HepG2 (cell line): ENCODE results near the gene ZNF22. TPM values are rescaled to one million over a fixed set of nuclear protein-coding genes. Genes with fewer than 3 reads are reported as not detected.

ENCODE experiments used
- ATF7 ChIP-seq, 2 experiments: fragments of 450-650 bp in 1 of 2; sonication (generic) in 1 of 2; formaldehyde crosslinking in 1 of 2; IDR thresholded peaks; 2 replicates each; pipeline versions ENCODE4 v1.4.0 to v1.6.1; 2016 to 2020; ENCODE audit warnings: antibody characterized with exemption in 1 of 2, mild to moderate bottlenecking in 1 of 2, missing genetic modification reagents in 1 of 2
- FOXM1 ChIP-seq: sonication (generic); formaldehyde crosslinking; IDR thresholded peaks from 2 replicates; pipeline ENCODE4 v1.5.0; 2020; ENCODE audit warnings: missing genetic modification reagents
- MBD4 ChIP-seq: IDR thresholded peaks from 2 replicates; pipeline ENCODE4 v1.6.1; 2012; ENCODE audit warnings: low read length, inconsistent platforms, borderline replicate concordance
- SNAPC4 ChIP-seq: sonication (generic); formaldehyde crosslinking; IDR thresholded peaks from 2 replicates; pipeline ENCODE4 v1.4.0; 2020; ENCODE audit warnings: mild to moderate bottlenecking, missing genetic modification reagents
- TARDBP ChIP-seq: sonication (generic); formaldehyde crosslinking; IDR thresholded peaks from 2 replicates; pipeline ENCODE4 v1.8.0; 2022; ENCODE audit warnings: mild to moderate bottlenecking, missing genetic modification reagents
- U2AF1 ChIP-seq: fragments of 200-400 bp; formaldehyde crosslinking; optimal IDR thresholded peaks from 2 replicates; pipeline ENCODE3; 2017; ENCODE audit warnings: mild to moderate bottlenecking, low read depth, low read length
- USF2 ChIP-seq, 2 experiments: sonication (generic) in 1 of 2; formaldehyde crosslinking in 1 of 2; IDR thresholded peaks; 2 replicates each; pipeline versions ENCODE4 v1.5.1 to v1.6.1; 2011 to 2020; ENCODE audit warnings: borderline replicate concordance in 1 of 2, low read depth in 1 of 2, low read length in 1 of 2, mild to moderate bottlenecking in 1 of 2, missing genetic modification reagents in 1 of 2, moderate library complexity in 1 of 2
- ZBTB2 ChIP-seq: sonication (generic); formaldehyde crosslinking; IDR thresholded peaks from 2 replicates; pipeline ENCODE4 v1.8.0; 2022; ENCODE audit warnings: low read depth, missing genetic modification reagents
- ZBTB44 ChIP-seq: sonication (generic); formaldehyde crosslinking; IDR thresholded peaks from 2 replicates; pipeline ENCODE4 v1.4.0; 2020; ENCODE audit warnings: missing genetic modification reagents
- ZBTB7A ChIP-seq: sonication (generic); formaldehyde crosslinking; IDR thresholded peaks from 2 replicates; pipeline ENCODE4 v1.8.0; 2022; ENCODE audit warnings: mild to moderate bottlenecking, missing genetic modification reagents
- ZNF260 ChIP-seq: sonication (generic); formaldehyde crosslinking; IDR thresholded peaks from 2 replicates; pipeline ENCODE4 v1.4.0; 2020; ENCODE audit warnings: missing genetic modification reagents, low read depth, mild to moderate bottlenecking, borderline replicate concordance
- ZNF343 ChIP-seq: sonication (generic); formaldehyde crosslinking; IDR thresholded peaks from 2 replicates; pipeline ENCODE4 v1.4.0; 2020; ENCODE audit warnings: mild to moderate bottlenecking, missing genetic modification reagents
- ZNF512 ChIP-seq: sonication (generic); formaldehyde crosslinking; IDR thresholded peaks from 2 replicates; pipeline ENCODE4 v1.4.0; 2020; ENCODE audit warnings: mild to moderate bottlenecking, missing genetic modification reagents
- ZNF709 ChIP-seq: sonication (generic); formaldehyde crosslinking; IDR thresholded peaks from 2 replicates; pipeline ENCODE4 v1.5.0; 2020; ENCODE audit warnings: mild to moderate bottlenecking, missing genetic modification reagents
- polyA plus RNA-seq, 8 experiments: library from polyadenylated mRNA; depleted of rRNA in 3 of 8; stranded (reverse) in 7 of 8; unstranded in 1 of 8; fragments of >200 nt; fragmentation: Illumina TruSeq in 4 of 8; extraction: Trizol in 4 of 8; gene quantifications; 2 replicates each; pipeline versions ENCODE4 v1.2.1 to v1.2.3, GENCODE V29; 2011 to 2016; ENCODE audit warnings: low read depth in 4 of 8, missing spikeins in 1 of 8, mixed read lengths in 1 of 8; ENCODE audit not compliant: insufficient read depth in 1 of 8
- total RNA-seq, 5 experiments: library from RNA; depleted of rRNA; stranded (reverse); fragments of >200 nt; fragmentation: Illumina TruSeq; extraction: Trizol; gene quantifications; 2 replicates each; pipeline ENCODE4 v1.2.3, GENCODE V29; 2016; ENCODE audit warnings: low read depth in 1 of 5

The ZNF22 gene
- total and polyA plus RNA-seq, 2 of the 13 experiments (the other 11 are each of a cell fraction or from before 2014, with no cell fraction given): 0.40 to 1.3 TPM

GRCh38 chr10:44975431-44976331, 25.0 kb upstream of the ZNF22 start (continued):
- TF ChIP-seq ZBTB2 (CRISPR knock-in tag) (no peak), ZBTB7A (no peak), ZNF260 (CRISPR knock-in tag) (no peak), ZBTB44 (no peak), TARDBP (CRISPR knock-in tag) (peak; percentile 16; the same call in 1 of the 2 replicates), MBD4 (no peak), USF2 (IDR thresholded peaks at IDR 0.05; ENCODE audit: low read depth, low read length) (no peak), USF2 (CRISPR knock-in tag; IDR thresholded peaks at IDR 0.05; ENCODE audit: borderline replicate concordance) (no peak), ZNF343 (CRISPR knock-in tag) (no peak), SNAPC4 (0 out of 2 replicates have a peak, but pooled peaks have one; percentile 2), FOXM1 (no peak), ZNF512 (CRISPR knock-in tag) (no peak), U2AF1 (no peak), ATF7 (IDR thresholded peaks at IDR 0.05) (no peak), ATF7 (CRISPR knock-in tag; IDR thresholded peaks at IDR 0.05) (0 out of 2 replicates have a peak, but pooled peaks have one; percentile 69), ZNF709 (CRISPR knock-in tag) (no peak; the same call in 1 of the 2 replicates)
